ENCODE results near the gene ZNF579. TPM values are rescaled to one million over a fixed set of nuclear protein-coding genes. Genes with fewer than 3 reads are reported as not detected.

Gene ZNF579
- total and polyA plus RNA-seq, 10 of the 15 experiments (the other 5 are each of a cell fraction or from before 2014, with no cell fraction given), result 0.11 to 11.7 (median 1.5) TPM

DNA sequence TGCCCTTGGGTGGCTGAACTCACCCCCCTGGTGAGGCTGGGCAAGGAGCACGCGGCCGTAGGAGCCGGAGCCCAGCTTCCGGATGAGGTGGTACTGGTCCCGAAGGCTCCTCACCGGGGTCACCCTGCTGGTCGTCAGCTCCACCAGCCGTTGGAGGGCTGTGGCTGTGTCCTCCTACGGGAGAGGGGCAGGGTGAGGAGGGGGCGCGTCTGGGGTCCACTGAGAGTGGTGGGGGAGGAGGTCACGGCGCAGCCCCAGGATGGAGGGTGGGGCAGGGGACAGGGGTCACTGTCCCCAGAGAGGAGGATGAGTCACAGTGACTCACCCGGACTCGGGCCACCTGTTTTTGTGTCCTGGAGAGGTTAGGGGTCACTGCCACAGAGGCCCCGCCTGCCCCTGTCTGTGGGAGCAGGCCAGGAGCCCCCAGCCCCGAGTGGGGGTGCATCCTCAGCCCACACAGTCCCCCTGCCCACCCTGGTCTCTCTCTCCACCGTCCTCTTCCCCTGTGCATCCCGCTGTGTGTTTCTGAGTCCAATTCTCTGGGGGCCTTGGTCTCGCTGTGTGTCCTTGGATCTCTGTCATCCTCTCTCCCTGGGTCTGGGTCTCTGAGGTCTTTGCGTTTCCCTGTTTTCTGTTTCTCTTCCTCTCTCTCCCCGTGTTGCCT is 35.7 kb downstream of the ZNF579 start:
- ChIA-PET RAD21 (ENCODE audit: unreplicated experiment) (no interaction called here), SMC1A (ENCODE audit: uncharacterized antibody, unreplicated experiment) (no interaction called here), CTCF (no interaction called here), POLR2A (no interaction called here)
- Histone ChIP-seq H3K9ac (ENCODE audit: control insufficient read depth, insufficient read depth, low read length) (no peak overlapping the region), H3K27ac (ENCODE audit: control insufficient read depth, insufficient read depth) (no peak overlapping the region), H3K79me2 (ENCODE audit: control insufficient read depth, insufficient read depth, low read length) (no peaks in the 10 kb centered on the region), H3K4me2 (ENCODE audit: control insufficient read depth, insufficient read depth) (no peak overlapping the region), H3K4me3 (no peak overlapping the region), H3K9me3 (replicated peaks; ENCODE audit: control insufficient read depth, insufficient read depth, low read length) (no peaks in the 10 kb centered on the region), H3K27me3 (replicated peaks in 1 of 2; ENCODE audit: control insufficient read depth in 2 of 2, insufficient read depth in 2 of 2, low read length in 1 of 2) (peaks cover 1 to 4% of the 10 kb centered on the region in 2 experiments; a peak in 3 of 4 replicates), H2AFZ (ENCODE audit: control insufficient read depth, low read depth, low read length) (no peak overlapping the region), H3K36me3 (ENCODE audit: control insufficient read depth in 2 of 2, insufficient read depth in 2 of 2, low read length in 1 of 2) (no peaks in the 10 kb centered on the region), H4K20me1 (ENCODE audit: control insufficient read depth, insufficient read depth) (no peaks in the 10 kb centered on the region), H3K4me1 (ENCODE audit: control insufficient read depth, insufficient read depth, low read length) (no peaks in the 10 kb centered on the region)
- WGBS (ENCODE audit: insufficient coverage, insufficient replicate concordance, low lambda C conversion rate, missing lambda C conversion rate), result 44% methylated on average over 23 of the region's 23 CpGs
- no peak for FAIRE-seq
- TF ChIP-seq IRF4 (IDR thresholded peaks at IDR 0.05; ENCODE audit: low read depth, low read length) (no peak), MYC (IDR thresholded peaks at IDR 0.05; ENCODE audit: insufficient read depth, insufficient read length, insufficient replicate concordance, low read length, severe bottlenecking) (no peak), RELA (IDR thresholded peaks at IDR 0.05; ENCODE audit: borderline replicate concordance, partially characterized antibody) (no peak), BRCA1 (IDR thresholded peaks at IDR 0.05; ENCODE audit: low read depth, low read length) (no peak), TCF3 (IDR thresholded peaks at IDR 0.05; ENCODE audit: borderline replicate concordance, insufficient read depth, low read depth, low read length) (no peak), HDGF (IDR thresholded peaks at IDR 0.05) (no peak), YBX1 (IDR thresholded peaks at IDR 0.05) (no peak), ETV6 (conservative IDR thresholded peaks at IDR 0.05 in 1 of 2, IDR thresholded peaks at IDR 0.05 in 1 of 2; ENCODE audit: borderline replicate concordance in 1 of 2, low read depth in 1 of 2) (no peak), NR2C2 (IDR thresholded peaks at IDR 0.05; ENCODE audit: borderline replicate concordance, control insufficient read depth, insufficient read length, low read depth) (no peak)
- TF ChIP-seq, protein P1, sequence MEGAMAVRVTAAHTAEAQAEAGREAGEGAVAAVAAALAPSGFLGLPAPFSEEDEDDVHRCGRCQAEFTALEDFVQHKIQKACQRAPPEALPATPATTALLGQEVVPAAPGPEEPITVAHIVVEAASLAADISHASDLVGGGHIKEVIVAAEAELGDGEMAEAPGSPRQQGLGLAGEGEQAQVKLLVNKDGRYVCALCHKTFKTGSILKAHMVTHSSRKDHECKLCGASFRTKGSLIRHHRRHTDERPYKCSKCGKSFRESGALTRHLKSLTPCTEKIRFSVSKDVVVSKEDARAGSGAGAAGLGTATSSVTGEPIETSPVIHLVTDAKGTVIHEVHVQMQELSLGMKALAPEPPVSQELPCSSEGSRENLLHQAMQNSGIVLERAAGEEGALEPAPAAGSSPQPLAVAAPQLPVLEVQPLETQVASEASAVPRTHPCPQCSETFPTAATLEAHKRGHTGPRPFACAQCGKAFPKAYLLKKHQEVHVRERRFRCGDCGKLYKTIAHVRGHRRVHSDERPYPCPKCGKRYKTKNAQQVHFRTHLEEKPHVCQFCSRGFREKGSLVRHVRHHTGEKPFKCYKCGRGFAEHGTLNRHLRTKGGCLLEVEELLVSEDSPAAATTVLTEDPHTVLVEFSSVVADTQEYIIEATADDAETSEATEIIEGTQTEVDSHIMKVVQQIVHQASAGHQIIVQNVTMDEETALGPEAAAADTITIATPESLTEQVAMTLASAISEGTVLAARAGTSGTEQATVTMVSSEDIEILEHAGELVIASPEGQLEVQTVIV (IDR thresholded peaks at IDR 0.05; ENCODE audit: borderline replicate concordance, partially characterized antibody), result no peak
- no peak for DNase-seq (ENCODE audit: low read depth, low spot score)
- BruUV-seq (replicated peaks), result no TSS peak
- intact Hi-C loops (cut with micrococcal nuclease; ENCODE audit: unreplicated experiment) (no loop called here), in situ Hi-C loops (cut with MboI) (no loop called here)
- no peak for ATAC-seq
